ENCODE measurements around the gene LRRC32.
A peak's percentile ranks its signal among the peaks of the same experiment; 100 is the strongest.

The LRRC32 gene

DNA sequence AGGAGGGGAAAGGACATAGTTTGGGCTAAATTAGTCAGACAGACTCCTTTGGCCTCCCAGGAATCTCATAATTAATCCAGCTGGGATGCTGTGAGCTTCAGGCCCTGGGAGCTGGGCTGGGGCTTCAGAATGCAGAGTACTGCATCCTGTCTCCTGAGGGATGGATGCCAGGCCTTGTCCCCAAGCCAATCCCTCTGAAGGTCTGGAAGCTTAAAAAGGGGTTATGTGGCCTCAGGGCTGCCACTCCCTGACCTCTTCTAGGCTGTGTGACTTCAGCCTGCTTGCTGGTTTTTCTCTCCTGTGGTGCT is 6.9 kb upstream of the LRRC32 start:
- Histone ChIP-seq H3K4me3 (ENCODE audit: insufficient read depth, low read length, poor library complexity, severe bottlenecking) (no peak overlapping the region), H3K4me2 (ENCODE audit: low read depth, low read length, poor library complexity, severe bottlenecking) (no peak overlapping the region), H2AFZ (ENCODE audit: low read depth, low read length, severe bottlenecking) (no peak overlapping the region), H3K79me2 (ENCODE audit: insufficient read depth, low read length) (no peaks in the 10 kb centered on the region), H3K36me3 (ENCODE audit: low read length) (no peaks in the 10 kb centered on the region), H3K9ac (ENCODE audit: low read length) (no peak overlapping the region), H3K27me3 (ENCODE audit: low read length) (no peaks in the 10 kb centered on the region), H3K27ac (ENCODE audit: low read depth, low read length) (no peak overlapping the region), H3F3A (ENCODE audit: insufficient read depth) (peaks cover 22% of the 10 kb centered on the region), H4K20me1 (ENCODE audit: low read depth, low read length) (no peaks in the 10 kb centered on the region), H3K9me2 (replicated peaks; ENCODE audit: insufficient read depth, low read length) (no peaks in the 10 kb centered on the region), H3K9me3 (ENCODE audit: insufficient read depth, low read length) (no peaks in the 10 kb centered on the region)
- no peak for TF ChIP-seq EZH2phosphoT487 (conservative IDR thresholded peaks at IDR 0.05; ENCODE audit: low read length)
- TF ChIP-seq, protein P1, sequence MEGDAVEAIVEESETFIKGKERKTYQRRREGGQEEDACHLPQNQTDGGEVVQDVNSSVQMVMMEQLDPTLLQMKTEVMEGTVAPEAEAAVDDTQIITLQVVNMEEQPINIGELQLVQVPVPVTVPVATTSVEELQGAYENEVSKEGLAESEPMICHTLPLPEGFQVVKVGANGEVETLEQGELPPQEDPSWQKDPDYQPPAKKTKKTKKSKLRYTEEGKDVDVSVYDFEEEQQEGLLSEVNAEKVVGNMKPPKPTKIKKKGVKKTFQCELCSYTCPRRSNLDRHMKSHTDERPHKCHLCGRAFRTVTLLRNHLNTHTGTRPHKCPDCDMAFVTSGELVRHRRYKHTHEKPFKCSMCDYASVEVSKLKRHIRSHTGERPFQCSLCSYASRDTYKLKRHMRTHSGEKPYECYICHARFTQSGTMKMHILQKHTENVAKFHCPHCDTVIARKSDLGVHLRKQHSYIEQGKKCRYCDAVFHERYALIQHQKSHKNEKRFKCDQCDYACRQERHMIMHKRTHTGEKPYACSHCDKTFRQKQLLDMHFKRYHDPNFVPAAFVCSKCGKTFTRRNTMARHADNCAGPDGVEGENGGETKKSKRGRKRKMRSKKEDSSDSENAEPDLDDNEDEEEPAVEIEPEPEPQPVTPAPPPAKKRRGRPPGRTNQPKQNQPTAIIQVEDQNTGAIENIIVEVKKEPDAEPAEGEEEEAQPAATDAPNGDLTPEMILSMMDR (IDR thresholded peaks at IDR 0.05; ENCODE audit: insufficient read depth, low read length, poor library complexity, severe bottlenecking), result no peak

DNA sequence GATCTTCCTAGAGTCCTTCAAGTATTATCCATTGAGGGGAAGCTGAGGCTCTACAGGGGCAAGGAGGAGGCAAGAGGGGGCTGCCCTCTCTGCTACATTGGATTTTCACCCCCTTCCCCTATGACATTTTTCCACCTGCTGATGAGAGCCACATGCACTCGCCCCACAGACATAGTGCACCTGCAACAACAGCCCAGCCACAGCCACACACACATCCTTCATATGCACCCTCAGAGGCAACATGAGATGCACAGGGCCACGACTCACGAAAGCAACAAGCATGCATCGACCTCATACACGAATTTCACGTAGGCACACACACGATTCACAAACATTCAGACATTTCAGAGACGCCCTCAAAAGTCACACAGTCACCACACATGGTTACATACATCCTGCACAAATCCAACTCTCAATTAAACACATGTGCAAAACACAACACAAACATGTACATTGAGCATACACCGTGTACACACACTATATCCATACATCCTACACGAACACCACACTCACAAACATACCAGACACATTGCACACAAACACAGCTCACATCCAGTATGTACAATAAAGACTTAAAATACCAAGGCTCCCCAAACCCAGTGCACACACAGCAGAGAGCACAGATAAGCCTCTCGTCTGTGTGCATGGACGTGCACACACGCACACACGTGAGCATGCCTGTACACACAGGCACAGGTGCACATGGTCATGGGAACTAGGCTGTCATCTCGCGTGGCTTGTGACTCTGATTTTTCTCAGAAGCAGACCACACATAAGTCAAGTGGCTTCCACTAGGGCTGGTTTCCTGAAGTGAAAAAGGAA is 6.3 kb upstream of the LRRC32 start:
- no peak overlapping the region for H3K27ac ChIP-seq (ENCODE audit: low read depth, low read length)
- no peaks in the 10 kb centered on the region for H3K36me3 ChIP-seq (ENCODE audit: low read length)
- H3K9ac ChIP-seq (ENCODE audit: low read length), result no peak overlapping the region
- H3K9me2 ChIP-seq (replicated peaks; ENCODE audit: insufficient read depth, low read length), result no peaks in the 10 kb centered on the region
- no peaks in the 10 kb centered on the region for H3K79me2 ChIP-seq (ENCODE audit: insufficient read depth, low read length)
- no peaks in the 10 kb centered on the region for H4K20me1 ChIP-seq (ENCODE audit: low read depth, low read length)
- no peaks in the 10 kb centered on the region for H3K9me3 ChIP-seq (ENCODE audit: insufficient read depth, low read length)
- H2AFZ ChIP-seq (ENCODE audit: low read depth, low read length, severe bottlenecking), result no peak overlapping the region
- TF ChIP-seq, protein P1 (IDR thresholded peaks at IDR 0.05; ENCODE audit: insufficient read depth, low read length, poor library complexity, severe bottlenecking), result no peak
- no peak for TF ChIP-seq EZH2phosphoT487 (conservative IDR thresholded peaks at IDR 0.05; ENCODE audit: low read length)
- peaks cover 28% of the 10 kb centered on the region for H3F3A ChIP-seq (ENCODE audit: insufficient read depth)
- H3K4me3 ChIP-seq (ENCODE audit: insufficient read depth, low read length, poor library complexity, severe bottlenecking), result no peak overlapping the region
- H3K4me2 ChIP-seq (ENCODE audit: low read depth, low read length, poor library complexity, severe bottlenecking), result no peak overlapping the region
- no peaks in the 10 kb centered on the region for H3K27me3 ChIP-seq (ENCODE audit: low read length)

DNA sequence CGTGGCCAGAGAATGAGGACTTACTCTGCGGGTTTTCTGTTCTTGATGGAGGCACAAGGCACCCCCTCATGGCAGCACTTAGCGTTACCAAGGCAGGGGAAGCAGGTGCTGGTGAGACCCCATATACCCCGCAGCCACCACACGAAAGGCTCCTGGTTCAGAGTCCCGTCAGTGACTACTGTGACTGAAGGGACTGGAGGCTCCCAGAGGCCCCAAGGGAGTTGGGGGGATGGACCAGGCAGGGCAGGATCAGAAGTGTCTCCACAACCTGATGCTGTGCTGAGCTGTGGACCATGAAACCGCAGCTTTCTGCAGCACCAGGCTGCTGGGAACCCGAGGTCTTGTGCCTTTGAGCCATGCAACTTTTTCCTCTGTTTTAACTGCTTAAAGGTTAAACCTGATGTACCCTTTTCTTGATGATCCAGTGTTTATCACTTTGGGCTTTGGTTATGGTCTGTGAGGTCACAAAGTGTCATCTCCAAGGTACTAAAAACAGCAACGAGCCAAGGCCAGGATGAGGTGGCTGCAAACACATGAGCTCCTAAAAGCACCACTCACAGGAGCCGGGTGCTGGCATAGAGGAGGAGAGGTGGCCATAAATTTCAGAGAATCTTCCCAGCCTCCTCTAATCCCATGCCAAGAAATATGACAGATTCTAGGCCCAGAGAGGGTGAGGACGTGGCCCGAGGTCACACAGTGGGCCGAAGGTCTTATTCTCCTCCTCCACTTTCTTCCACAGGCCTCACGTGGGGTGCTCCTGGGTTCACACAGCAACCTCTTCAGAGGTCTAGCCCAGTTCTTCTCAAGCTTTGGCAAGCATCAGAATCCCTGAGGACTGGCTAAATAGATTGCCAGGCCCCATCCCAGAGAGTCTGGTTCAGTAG is 4.2 kb upstream of the LRRC32 start:
- H3K4me2 ChIP-seq (ENCODE audit: low read depth, low read length, poor library complexity, severe bottlenecking), result peak overlapping the region; percentile 47
- H3K9me2 ChIP-seq (replicated peaks; ENCODE audit: insufficient read depth, low read length), result no peaks in the 10 kb centered on the region
- no peaks in the 10 kb centered on the region for H3K27me3 ChIP-seq (ENCODE audit: low read length)
- H3K9ac ChIP-seq (ENCODE audit: low read length), result peak overlapping the region; percentile 18; the same call in 1 of the 2 replicates
- H4K20me1 ChIP-seq (ENCODE audit: low read depth, low read length), result no peaks in the 10 kb centered on the region
- no peaks in the 10 kb centered on the region for H3K79me2 ChIP-seq (ENCODE audit: insufficient read depth, low read length)
- peaks cover 37% of the 10 kb centered on the region for H3F3A ChIP-seq (ENCODE audit: insufficient read depth)
- no peak overlapping the region for H2AFZ ChIP-seq (ENCODE audit: low read depth, low read length, severe bottlenecking)
- H3K4me3 ChIP-seq (ENCODE audit: insufficient read depth, low read length, poor library complexity, severe bottlenecking), result no peak overlapping the region
- TF ChIP-seq, protein P1 (IDR thresholded peaks at IDR 0.05; ENCODE audit: insufficient read depth, low read length, poor library complexity, severe bottlenecking), result peak; percentile 14
- TF ChIP-seq EZH2phosphoT487 (conservative IDR thresholded peaks at IDR 0.05; ENCODE audit: low read length), result no peak
- peak overlapping the region; percentile 73 for H3K27ac ChIP-seq (ENCODE audit: low read depth, low read length)
- no peaks in the 10 kb centered on the region for H3K9me3 ChIP-seq (ENCODE audit: insufficient read depth, low read length)
- no peaks in the 10 kb centered on the region for H3K36me3 ChIP-seq (ENCODE audit: low read length)
